HFF-Myc (cell line): ENCODE data around the gene MCRIP2.

Experiments used
- DNase-seq: peaks from one replicate; pipeline ENCODE4 v3.0.0-alpha.2; 2011; ENCODE audit warnings: low read depth; ENCODE audit errors: extremely low read depth
- H3K4me3 ChIP-seq: replicated peaks from 2 replicates; pipeline ENCODE4 v1.5.1; 2011; ENCODE audit warnings: low read depth, mild to moderate bottlenecking, control low read depth, low read length
- CTCF ChIP-seq: IDR thresholded peaks from 2 replicates; pipeline ENCODE4 v1.5.1; 2012; ENCODE audit warnings: mild to moderate bottlenecking, low read depth, low read length, control low read depth; ENCODE audit errors: missing control alignments

MCRIP2 gene

GRCh38 chr16:629185-629832, 12.3 kb upstream of the MCRIP2 start:
- H3K4me3 ChIP-seq, result no peak overlapping the region
- no peak for DNase-seq
- TF ChIP-seq CTCF, result no peak

GRCh38 chr16:629833-630248, 11.8 kb upstream of the MCRIP2 start:
- DNase-seq, result no peak
- H3K4me3 ChIP-seq, result no peak overlapping the region
- TF ChIP-seq CTCF, result no peak

- no peak for DNase-seq
- no peak overlapping the region for H3K4me3 ChIP-seq
Measured at GRCh38 chr16:630249-630814, 11.3 kb upstream of the MCRIP2 start.

GRCh38 chr16:630815-631405, 10.7 kb upstream of the MCRIP2 start, which contains the start of gene WFIKKN1:
Gene WFIKKN1, plus strand, starts transcription at chr16:630985. Its CDS starts 269 bp downstream, at chr16:631254.
- no peak within 1 kb of the TSS for H3K4me3 ChIP-seq
- TF ChIP-seq CTCF, result no peak
- DNase-seq, result no peak

More at GRCh38 chr16:630249-630814, 11.3 kb upstream of the MCRIP2 start:
- TF ChIP-seq CTCF, result no peak

- no peak for DNase-seq
- H3K4me3 ChIP-seq, result no peak overlapping the region
- TF ChIP-seq CTCF, result no peak
Measured at GRCh38 chr16:631808-632358, 9.7 kb upstream of the MCRIP2 start.

GRCh38 chr16:632486-633335, 8.9 kb upstream of the MCRIP2 start:
- DNase-seq, result no peak
- no peak overlapping the region for H3K4me3 ChIP-seq
- no peak for TF ChIP-seq CTCF
